ENCODE data around the gene ABCA8. TPM values are rescaled to one million over a fixed set of nuclear protein-coding genes. Genes with fewer than 3 reads are reported as not detected.
A peak's percentile ranks its signal among the peaks of the same experiment; 100 is the strongest.
"Not testable (repeated sequence)": the region's sequence is repeated elsewhere in the genome, so short reads cannot be mapped to it uniquely, and the experiment has no call there.

ABCA8 gene
- total RNA-seq, 2 donors from 2014 or later: 5.6 to 15.6 TPM

GRCh38 chr17:68947868-68948267 is 7.3 kb downstream of the ABCA8 start:
- intact Hi-C loops (cut with DNase I, micrococcal nuclease); DNase-seq; ATAC-seq: not testable (repeated sequence)

GRCh38 chr17:68944435-68945035 is 10.7 kb downstream of the ABCA8 start:
- DNase-seq (no peak), ATAC-seq (no peak)
- intact Hi-C loops (cut with DNase I, micrococcal nuclease): no loop called here

GRCh38 chr17:68943812-68944182 is 11.4 kb downstream of the ABCA8 start:
- DNase-seq; ATAC-seq; intact Hi-C loops (cut with DNase I, micrococcal nuclease): not testable (repeated sequence)

- no peak for DNase-seq
- no peak for ATAC-seq
- intact Hi-C loops (cut with DNase I, micrococcal nuclease): no loop called here
Measured at GRCh38 chr17:68943123-68943811, 11.9 kb downstream of the ABCA8 start.

DNA sequence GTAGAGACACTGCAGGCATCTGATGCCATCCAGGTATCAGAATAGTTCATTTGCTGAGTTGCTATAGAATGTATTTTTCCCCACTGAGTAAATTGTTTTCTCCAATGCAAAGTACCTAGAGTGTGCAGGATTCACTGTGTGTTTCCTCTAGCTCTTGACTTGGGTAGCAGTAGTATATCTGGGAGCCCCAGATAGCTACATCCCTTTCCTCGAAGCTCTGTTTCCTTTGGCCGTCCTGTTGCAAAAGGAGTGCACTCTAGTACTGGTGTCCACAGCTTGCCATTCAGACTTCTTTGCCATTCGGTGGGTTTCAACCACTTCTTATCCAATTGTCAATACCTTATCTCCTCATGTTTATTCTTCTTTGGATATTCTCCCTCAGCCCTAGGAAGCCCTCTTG is 12.8 kb downstream of the ABCA8 start:
- DNase-seq (no peak), ATAC-seq (no peak)
- intact Hi-C loops (cut with DNase I, micrococcal nuclease): no loop called here

- DNase-seq (no peak), ATAC-seq (no peak)
Measured at GRCh38 chr17:68941761-68942160, 13.4 kb downstream of the ABCA8 start.

DNA sequence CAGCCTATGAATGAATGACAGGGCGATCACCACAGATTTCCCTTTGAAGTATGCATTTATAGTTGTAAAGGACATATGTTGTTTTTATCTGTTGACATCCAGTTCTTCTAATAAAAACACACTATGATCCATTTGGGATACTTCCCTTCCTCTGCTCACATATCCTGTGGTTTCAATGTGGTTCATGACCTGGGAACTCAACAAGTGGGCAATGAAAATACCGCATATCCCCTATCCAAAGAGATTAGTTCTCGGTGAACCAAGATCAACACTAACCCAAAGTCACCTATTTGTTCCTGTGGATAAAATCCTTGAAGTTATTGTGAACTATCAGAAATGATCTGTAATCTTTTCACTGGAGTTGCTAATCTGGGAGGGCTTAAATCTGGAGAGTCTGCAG is 16.0 kb downstream of the ABCA8 start:
- ATAC-seq (no peak), DNase-seq (no peak)
- intact Hi-C loops (cut with DNase I, micrococcal nuclease): no loop called here

More at GRCh38 chr17:68941761-68942160, 13.4 kb downstream of the ABCA8 start:
- intact Hi-C loops (cut with DNase I, micrococcal nuclease): no loop called here

GRCh38 chr17:68937890-68938514 is 17.2 kb downstream of the ABCA8 start:
- DNase-seq (no peak), ATAC-seq (no peak)
- intact Hi-C loops (cut with DNase I, micrococcal nuclease): no loop called here

- intact Hi-C loops (cut with DNase I, micrococcal nuclease): no loop called here
- ATAC-seq: no peak
Measured at GRCh38 chr17:68927516-68927915, 27.7 kb downstream of the ABCA8 start.

GRCh38 chr17:68924793-68925720 is 30.1 kb downstream of the ABCA8 start:
- ATAC-seq (no peak), DNase-seq (no peak)
- intact Hi-C loops (cut with DNase I, micrococcal nuclease): no loop called here

More at GRCh38 chr17:68927516-68927915, 27.7 kb downstream of the ABCA8 start:
- no peak for DNase-seq

GRCh38 chr17:68910789-68911431 is 44.3 kb downstream of the ABCA8 start:
- no peak for DNase-seq
- intact Hi-C loops (cut with DNase I, micrococcal nuclease): no loop called here
- no peak for ATAC-seq

DNA sequence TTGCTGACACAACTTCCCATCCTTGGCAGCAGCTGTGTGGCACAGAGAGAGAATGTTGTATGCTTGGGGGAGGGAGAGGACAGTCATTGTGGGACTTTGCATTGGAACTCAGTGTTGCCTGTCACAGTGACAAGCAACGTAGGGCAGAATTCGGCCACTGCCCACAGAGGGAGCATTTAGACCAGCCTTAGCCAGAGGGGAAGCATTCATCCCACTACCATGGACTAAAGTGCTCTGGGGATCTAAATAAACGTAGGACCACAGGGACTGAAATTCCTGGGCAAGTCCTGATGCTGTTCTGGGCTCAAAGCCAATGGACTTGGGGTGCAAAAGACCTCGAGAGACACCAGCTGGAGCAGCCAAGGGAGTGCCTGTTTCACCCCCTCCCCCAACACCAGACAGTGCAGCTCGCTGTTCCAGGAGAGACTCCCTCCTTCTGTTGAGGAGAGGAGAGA is 44.9 kb downstream of the ABCA8 start:
- ATAC-seq: no peak
- peak in 1 of 2 donors; percentile 30 for DNase-seq
- intact Hi-C loops (cut with DNase I, micrococcal nuclease): no loop called here

DNA sequence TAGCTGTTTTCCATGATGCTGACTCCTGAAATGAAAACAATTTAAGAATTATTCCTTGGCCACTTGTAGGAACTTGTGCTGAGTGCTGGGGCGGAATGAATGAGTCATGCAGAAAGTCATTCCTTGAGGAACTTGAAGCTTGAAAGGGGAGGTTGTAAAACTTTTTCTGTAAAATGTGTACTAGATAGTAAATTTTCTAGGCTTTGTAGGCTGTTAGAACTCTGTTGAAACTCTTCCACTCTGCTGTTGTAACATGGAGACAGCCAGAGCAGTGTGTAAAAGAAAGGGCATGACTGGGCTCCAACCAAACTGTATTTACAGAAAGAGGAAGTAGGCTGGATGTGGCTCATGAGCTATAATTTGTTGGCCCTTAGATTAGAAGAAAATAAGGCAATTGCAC is 46.1 kb downstream of the ABCA8 start:
- ATAC-seq (peak; percentile 22), DNase-seq (peak in 1 of 2 donors; percentile 28)
- intact Hi-C loops (cut with DNase I, micrococcal nuclease): no loop called here

DNA sequence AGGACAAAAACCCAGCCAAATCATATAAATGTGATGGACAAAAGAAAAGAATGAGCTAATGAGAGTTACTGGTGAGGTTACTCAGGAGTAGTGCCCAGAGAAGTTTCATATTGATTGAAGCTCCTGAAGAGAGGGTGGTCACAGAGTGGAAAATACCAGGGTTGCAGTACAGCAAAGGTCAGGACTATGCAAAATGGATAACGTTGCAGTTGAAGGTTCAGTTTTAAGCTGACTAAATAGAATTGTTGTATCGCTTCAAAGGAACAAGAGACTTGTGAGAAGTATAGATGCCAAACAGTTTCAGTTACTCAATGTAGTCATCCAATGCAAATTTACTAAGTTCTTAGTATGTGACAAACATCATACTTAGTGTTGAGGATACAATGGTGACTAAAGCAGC is 47.1 kb downstream of the ABCA8 start:
- no peak for DNase-seq
- ATAC-seq: no peak
- intact Hi-C loops (cut with DNase I, micrococcal nuclease): no loop called here

GRCh38 chr17:68906638-68907037 is 48.6 kb downstream of the ABCA8 start:
- DNase-seq: no peak
- intact Hi-C loops (cut with DNase I, micrococcal nuclease): no loop called here
- no peak for ATAC-seq

DNA sequence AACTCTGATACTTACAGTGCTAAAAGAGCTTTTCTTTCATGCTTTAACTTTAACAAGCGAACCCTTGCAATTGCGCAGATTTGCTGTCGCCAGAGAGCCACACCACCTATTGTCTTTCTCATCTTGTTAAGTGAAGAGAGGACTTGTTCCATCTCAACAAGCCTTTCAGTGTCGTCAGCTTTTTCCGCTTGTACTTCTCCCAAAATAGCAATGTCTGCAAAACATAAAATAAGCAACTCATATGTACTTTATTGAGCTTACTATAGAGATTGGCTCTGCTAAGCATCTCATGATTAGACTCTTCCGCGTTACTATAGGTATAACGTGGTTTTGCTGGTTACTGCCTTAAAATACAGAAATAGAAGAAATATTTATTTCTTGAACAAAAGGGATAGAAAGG is 51.9 kb downstream of the ABCA8 start:
- ATAC-seq (no peak), DNase-seq (no peak)
- intact Hi-C loops (cut with DNase I, micrococcal nuclease): no loop called here

GRCh38 chr17:68897557-68897956 is 57.6 kb downstream of the ABCA8 start:
- ATAC-seq (no peak), DNase-seq (no peak)
- intact Hi-C loops (cut with DNase I, micrococcal nuclease): no loop called here

GRCh38 chr17:68892658-68893057 is 62.5 kb downstream of the ABCA8 start:
- ATAC-seq (no peak), DNase-seq (no peak)
- intact Hi-C loops (cut with DNase I, micrococcal nuclease): no loop called here

DNA sequence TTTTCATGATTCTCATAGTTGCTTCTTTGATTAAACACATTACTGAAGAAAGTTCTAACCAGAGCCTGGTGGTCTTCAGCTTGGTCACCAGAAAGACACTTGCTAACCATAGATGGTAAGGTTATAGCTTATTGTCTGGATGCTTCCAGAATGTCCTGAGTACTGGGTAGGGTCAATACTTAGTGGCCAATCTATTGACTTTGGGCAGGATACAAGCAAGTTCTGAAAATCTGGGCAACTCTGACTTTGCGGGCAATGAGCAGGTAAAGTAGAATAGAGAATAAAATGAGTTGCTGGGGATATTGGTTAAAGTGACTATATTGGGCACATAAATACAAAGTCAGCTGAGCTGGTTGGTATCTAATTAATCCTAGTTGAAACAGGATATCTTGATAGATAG is 63.0 kb downstream of the ABCA8 start:
- intact Hi-C loops (cut with DNase I, micrococcal nuclease): no loop called here
- ATAC-seq: no peak

More for the DNA sequence above, 63.0 kb downstream of the ABCA8 start:
- no peak for DNase-seq
